Limb (tissue), 2 donors: Measurements from ENCODE around the gene FCGBP.

Source experiments
- DNase-seq, 2 donors: peaks; one replicate each; pipeline ENCODE4 v3.0.0-alpha.2; 2016; ENCODE audit errors: extremely low spot score in 2 of 2

FCGBP gene

GRCh38 chr19:39946532-39946931 is 12.1 kb upstream of the FCGBP start:
- DNase-seq: no peak

GRCh38 chr19:39943586-39943985 is 9.2 kb upstream of the FCGBP start:
- no peak for DNase-seq

- no peak for DNase-seq
Observed at GRCh38 chr19:39942366-39942730, 7.9 kb upstream of the FCGBP start.

GRCh38 chr19:39941615-39942365 is 7.4 kb upstream of the FCGBP start:
- peak in 1 of 2 donors; percentile 21 for DNase-seq

- no peak for DNase-seq
Observed at GRCh38 chr19:39941151-39941550, 6.7 kb upstream of the FCGBP start.

- DNase-seq: no peak
Observed at GRCh38 chr19:39940221-39940833, 5.9 kb upstream of the FCGBP start.

- no peak for DNase-seq
Observed at GRCh38 chr19:39939556-39939955, 5.1 kb upstream of the FCGBP start.

GRCh38 chr19:39937787-39938186 is 3.4 kb upstream of the FCGBP start:
- no peak for DNase-seq

- no peak for DNase-seq
Observed at GRCh38 chr19:39937094-39937720, 2.8 kb upstream of the FCGBP start.

GRCh38 chr19:39936622-39937021 is 2.2 kb upstream of the FCGBP start:
- no peak for DNase-seq

GRCh38 chr19:39936020-39936419 is 1.6 kb upstream of the FCGBP start:
- no peak for DNase-seq

GRCh38 chr19:39935364-39935661 is 879 bp upstream of the FCGBP start:
- no peak for DNase-seq

- no peak for DNase-seq
Observed at GRCh38 chr19:39929750-39930149, 4.7 kb downstream of the FCGBP start.

GRCh38 chr19:39928357-39928725 is 6.1 kb downstream of the FCGBP start:
- DNase-seq: no peak

GRCh38 chr19:39927524-39928356 is 6.7 kb downstream of the FCGBP start:
- no peak for DNase-seq

- no peak for DNase-seq
Observed at GRCh38 chr19:39927076-39927475, 7.4 kb downstream of the FCGBP start.

- no peak for DNase-seq
Observed at GRCh38 chr19:39926170-39926760, 8.2 kb downstream of the FCGBP start.

GRCh38 chr19:39924952-39925351 is 9.5 kb downstream of the FCGBP start:
- DNase-seq: no peak

GRCh38 chr19:39924389-39924788 is 10.0 kb downstream of the FCGBP start:
- no peak for DNase-seq

- DNase-seq: no peak
Observed at GRCh38 chr19:39923862-39924261, 10.6 kb downstream of the FCGBP start.

- no peak for DNase-seq
Observed at GRCh38 chr19:39919976-39920375, 14.5 kb downstream of the FCGBP start.

GRCh38 chr19:39918183-39918651 is 16.2 kb downstream of the FCGBP start:
- no peak for DNase-seq
